ENCODE results near the gene GPHA2. TPM values are rescaled to one million over a fixed set of nuclear protein-coding genes. Genes with fewer than 3 reads are reported as not detected.

GPHA2 gene
- total RNA-seq, 1 donor from 2014 or later = not detected

- peaks cover 8% of the 10 kb centered on the region for H3K27me3 Mint-ChIP-seq (ENCODE audit: insufficient read depth, low read depth)
- no peaks in the 10 kb centered on the region for H3K36me3 ChIP-seq
- no peak overlapping the region for H3K9ac ChIP-seq
- H3F3A ChIP-seq (ENCODE audit: low read depth) = no peaks in the 10 kb centered on the region
- H3K4me1 Mint-ChIP-seq = no peaks in the 10 kb centered on the region
- H3K79me2 ChIP-seq (ENCODE audit: low read depth) = no peaks in the 10 kb centered on the region
- no peaks in the 10 kb centered on the region for H3K9me3 Mint-ChIP-seq
- no peak overlapping the region for H3K4me2 ChIP-seq
- no peak overlapping the region for H3K4me3 ChIP-seq
- H3K4me1 ChIP-seq = no peaks in the 10 kb centered on the region
- H4K20me1 ChIP-seq (ENCODE audit: low read depth) = no peaks in the 10 kb centered on the region
- H3K4me3 Mint-ChIP-seq = no peak overlapping the region
- H3K27ac ChIP-seq = no peak overlapping the region
- H3K36me3 Mint-ChIP-seq = peaks cover 7% of the 10 kb centered on the region
- no peak for DNase-seq (ENCODE audit: low spot score)
- TF ChIP-seq, protein P1, sequence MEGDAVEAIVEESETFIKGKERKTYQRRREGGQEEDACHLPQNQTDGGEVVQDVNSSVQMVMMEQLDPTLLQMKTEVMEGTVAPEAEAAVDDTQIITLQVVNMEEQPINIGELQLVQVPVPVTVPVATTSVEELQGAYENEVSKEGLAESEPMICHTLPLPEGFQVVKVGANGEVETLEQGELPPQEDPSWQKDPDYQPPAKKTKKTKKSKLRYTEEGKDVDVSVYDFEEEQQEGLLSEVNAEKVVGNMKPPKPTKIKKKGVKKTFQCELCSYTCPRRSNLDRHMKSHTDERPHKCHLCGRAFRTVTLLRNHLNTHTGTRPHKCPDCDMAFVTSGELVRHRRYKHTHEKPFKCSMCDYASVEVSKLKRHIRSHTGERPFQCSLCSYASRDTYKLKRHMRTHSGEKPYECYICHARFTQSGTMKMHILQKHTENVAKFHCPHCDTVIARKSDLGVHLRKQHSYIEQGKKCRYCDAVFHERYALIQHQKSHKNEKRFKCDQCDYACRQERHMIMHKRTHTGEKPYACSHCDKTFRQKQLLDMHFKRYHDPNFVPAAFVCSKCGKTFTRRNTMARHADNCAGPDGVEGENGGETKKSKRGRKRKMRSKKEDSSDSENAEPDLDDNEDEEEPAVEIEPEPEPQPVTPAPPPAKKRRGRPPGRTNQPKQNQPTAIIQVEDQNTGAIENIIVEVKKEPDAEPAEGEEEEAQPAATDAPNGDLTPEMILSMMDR (IDR thresholded peaks at IDR 0.05) = no peak
- no peak for TF ChIP-seq EZH2 (IDR thresholded peaks at IDR 0.05)
- TF ChIP-seq EZH2phosphoT487 (IDR thresholded peaks at IDR 0.05) = no peak
- no peaks in the 10 kb centered on the region for H3K27me3 ChIP-seq
- no peak overlapping the region for H2AFZ ChIP-seq (replicated peaks)
- no peak overlapping the region for H3K27ac Mint-ChIP-seq
- H3K9me3 ChIP-seq (ENCODE audit: low read depth) = no peaks in the 10 kb centered on the region
These were observed 35.4 kb downstream of the GPHA2 start for GRCh38 chr11:64900263-64900678.

DNA sequence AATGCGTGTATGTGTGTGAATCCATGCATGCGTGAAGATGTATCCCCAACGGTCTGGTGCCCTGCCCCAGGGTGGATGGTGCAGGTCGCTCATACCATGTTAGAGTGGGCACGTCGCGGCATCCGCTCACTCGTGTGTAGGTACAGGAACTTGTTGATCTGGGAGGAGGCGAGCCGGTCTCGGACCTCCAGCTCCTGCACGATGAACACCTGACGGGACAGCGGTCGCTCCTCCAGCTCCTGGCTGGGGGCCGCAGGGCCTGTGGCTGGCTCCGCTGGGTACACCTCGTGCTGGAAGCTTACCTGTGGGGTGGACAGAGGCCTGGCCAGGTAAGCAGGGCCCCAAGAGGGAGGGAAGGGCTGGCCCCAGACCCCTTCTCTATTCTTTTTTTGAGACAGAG lies 37.2 kb downstream of the GPHA2 start:
- Mint-ChIP-seq H3K4me1 (no peaks in the 10 kb centered on the region), H3K9me3 (no peaks in the 10 kb centered on the region), H3K36me3 (peaks cover 3% of the 10 kb centered on the region), H3K27me3 (ENCODE audit: insufficient read depth, low read depth) (peaks cover 8% of the 10 kb centered on the region), H3K4me3 (no peak overlapping the region), H3K27ac (no peak overlapping the region)
- peaks cover 5% of the 10 kb centered on the region for H4K20me1 ChIP-seq (ENCODE audit: low read depth)
- no peak overlapping the region for H3K27ac ChIP-seq
- H3K9ac ChIP-seq = no peak overlapping the region
- no peaks in the 10 kb centered on the region for H3K4me1 ChIP-seq
- no peaks in the 10 kb centered on the region for H3K79me2 ChIP-seq (ENCODE audit: low read depth)
- TF ChIP-seq EZH2 (IDR thresholded peaks at IDR 0.05) (no peak), EZH2phosphoT487 (IDR thresholded peaks at IDR 0.05) (no peak)
- TF ChIP-seq, protein P1 (IDR thresholded peaks at IDR 0.05) = no peak
- no peaks in the 10 kb centered on the region for H3K9me3 ChIP-seq (ENCODE audit: low read depth)
- DNase-seq (ENCODE audit: low spot score) = no peak
- no peaks in the 10 kb centered on the region for H3K36me3 ChIP-seq
- H2AFZ ChIP-seq (replicated peaks) = no peak overlapping the region
- H3K4me2 ChIP-seq = no peak overlapping the region
- H3F3A ChIP-seq (ENCODE audit: low read depth) = no peaks in the 10 kb centered on the region
- H3K4me3 ChIP-seq = no peak overlapping the region
- H3K27me3 ChIP-seq = no peaks in the 10 kb centered on the region

GRCh38 chr11:64898076-64898445 lies 37.6 kb downstream of the GPHA2 start:
- peaks cover 3% of the 10 kb centered on the region for H3K36me3 Mint-ChIP-seq
- no peak overlapping the region for H3K4me3 ChIP-seq
- no peaks in the 10 kb centered on the region for H3F3A ChIP-seq (ENCODE audit: low read depth)
- TF ChIP-seq, protein P1 (IDR thresholded peaks at IDR 0.05) = no peak
- TF ChIP-seq EZH2 (IDR thresholded peaks at IDR 0.05) (no peak), EZH2phosphoT487 (IDR thresholded peaks at IDR 0.05) (no peak)
- no peak overlapping the region for H2AFZ ChIP-seq (replicated peaks)
- H3K9ac ChIP-seq = no peak overlapping the region
- no peak overlapping the region for H3K27ac ChIP-seq
- no peaks in the 10 kb centered on the region for H3K36me3 ChIP-seq
- H3K4me1 Mint-ChIP-seq = no peaks in the 10 kb centered on the region
- H3K27me3 Mint-ChIP-seq (ENCODE audit: insufficient read depth, low read depth) = peaks cover 8% of the 10 kb centered on the region
- DNase-seq (ENCODE audit: low spot score) = no peak
- peaks cover 5% of the 10 kb centered on the region for H4K20me1 ChIP-seq (ENCODE audit: low read depth)
- H3K27me3 ChIP-seq = no peaks in the 10 kb centered on the region
- no peaks in the 10 kb centered on the region for H3K9me3 Mint-ChIP-seq
- no peaks in the 10 kb centered on the region for H3K4me1 ChIP-seq
- no peak overlapping the region for H3K4me3 Mint-ChIP-seq
- H3K27ac Mint-ChIP-seq = no peak overlapping the region
- H3K4me2 ChIP-seq = no peak overlapping the region
- H3K9me3 ChIP-seq (ENCODE audit: low read depth) = no peaks in the 10 kb centered on the region
- no peaks in the 10 kb centered on the region for H3K79me2 ChIP-seq (ENCODE audit: low read depth)

Measured in neural progenitor cell (in vitro differentiated cells).